Panc1 (cell line): ENCODE results near the gene ST3GAL6. TPM values are rescaled to one million over a fixed set of nuclear protein-coding genes. Genes with fewer than 3 reads are reported as not detected.

Experiments
- ATAC-seq: fragments of 200-7000 bp; cut with Tn5 transposase; 2 replicates; pipeline ENCODE4 v1.9.1; 2020; ENCODE audit warnings: mild to moderate bottlenecking, moderate library complexity
- BruUV-seq: library from RNA; stranded (reverse); fragments of 400-500 nt; replicated peaks from 2 replicates; lab custom pipeline; 2021; lab: Mats Ljungman, UMichigan
- CTCF ChIA-PET: fragments of 300-600 bp; sonication (Branson Sonifier 250); formaldehyde crosslinking; loops from one replicate; lab custom pipeline; 2022; ENCODE audit warnings: antibody characterized with exemption; lab: Charles Lee
- POLR2A ChIA-PET: fragments of 300-600 bp; sonication (Branson Sonifier 250); formaldehyde crosslinking; loops from one replicate; lab custom pipeline; 2022; ENCODE audit warnings: antibody characterized with exemption; lab: Charles Lee
- DNase-seq: peaks from one replicate; pipeline ENCODE4 v3.0.0-alpha.2; 2010; ENCODE audit warnings: low read depth, low spot score
- H3K27ac ChIP-seq: 2 replicates; pipeline ENCODE4 v1.5.1; 2011; ENCODE audit warnings: mild to moderate bottlenecking, low read length, inconsistent platforms
- H3K27me3 ChIP-seq: fragments of 200-500 bp; sonication (Bioruptor generic); 2 replicates; pipeline ENCODE4 v1.6.0; 2014; ENCODE audit warnings: low read length, inconsistent platforms; ENCODE audit not compliant: control insufficient read depth, insufficient read depth
- H3K36me3 ChIP-seq: fragments of 200-500 bp; sonication (Bioruptor generic); 2 replicates; pipeline ENCODE4 v1.5.1; 2014; ENCODE audit warnings: inconsistent platforms, mild to moderate bottlenecking, low read length, moderate library complexity; ENCODE audit not compliant: control insufficient read depth, insufficient read depth
- H3K4me1 ChIP-seq: 2 replicates; pipeline ENCODE4 v1.5.1; 2011; ENCODE audit warnings: inconsistent platforms, mild to moderate bottlenecking, low read length, moderate library complexity; ENCODE audit not compliant: control insufficient read depth, insufficient read depth
- H3K4me3 ChIP-seq, 2 experiments: 2 replicates each; pipeline ENCODE4 v1.5.1; 2011 to 2012; ENCODE audit warnings: low read depth in 2 of 2, low read length in 2 of 2, mild to moderate bottlenecking in 2 of 2, inconsistent platforms in 1 of 2, moderate library complexity in 1 of 2
- H3K9me3 ChIP-seq: fragments of 200-500 bp; sonication (Bioruptor generic); 2 replicates; pipeline ENCODE4 v1.5.1; 2014; ENCODE audit warnings: low read depth, mild to moderate bottlenecking, inconsistent platforms, low read length, moderate library complexity; ENCODE audit not compliant: control insufficient read depth, insufficient read depth
- CTCF ChIP-seq: fragments of 450-650 bp; IDR thresholded peaks from 2 replicates; pipeline ENCODE4 v1.5.1; 2017; ENCODE audit warnings: mild to moderate bottlenecking
- POLR2AphosphoS5 ChIP-seq: IDR thresholded peaks from 2 replicates; pipeline ENCODE4 v1.6.1; 2012; ENCODE audit warnings: mild to moderate bottlenecking, low read depth, low read length, moderate library complexity
- REST ChIP-seq, 2 experiments: IDR thresholded peaks; 2 replicates each; pipeline ENCODE4 v1.6.1; 2011 to 2012; ENCODE audit warnings: low read depth in 2 of 2, control low read depth in 1 of 2, low read length in 1 of 2, mild to moderate bottlenecking in 1 of 2, moderate library complexity in 1 of 2; ENCODE audit not compliant: insufficient read depth in 1 of 2
- SIN3A ChIP-seq: IDR thresholded peaks from 2 replicates; pipeline ENCODE4 v1.6.1; 2012; ENCODE audit warnings: low read depth, mild to moderate bottlenecking, low read length, moderate library complexity, borderline replicate concordance; ENCODE audit not compliant: insufficient read depth
- TCF7L2 ChIP-seq: IDR thresholded peaks from 2 replicates; pipeline ENCODE4 v1.6.1; 2011; ENCODE audit warnings: mild to moderate bottlenecking, low read depth, low read length, inconsistent platforms
- in situ Hi-C: cut with HindIII; loops from 2 replicates; pipeline ENCODE4 v1.10.0; 2016; ENCODE audit warnings: low sequenced_read_pairs, low pct_unique_long_range_greater_than_20kb
- intact Hi-C: fragments of 100-400 bp; cut with micrococcal nuclease; formaldehyde crosslinking; loops from one replicate; pipeline ENCODE4 v1.10.0; 2022; ENCODE audit not compliant: unreplicated experiment
- total RNA-seq: library from RNA; stranded (reverse); gene quantifications from one replicate; pipeline ENCODE4 v1.2.1, GENCODE V29; 2021; ENCODE audit not compliant: unreplicated experiment

ST3GAL6 gene
- total RNA-seq, 1 experiment from 2014 or later = 0.15 TPM

GRCh38 chr3:98730338-98730737 lies 32.8 kb upstream of the ST3GAL6 start:
- Histone ChIP-seq H3K36me3 (no peaks in the 10 kb centered on the region; the same call in 1 of the 2 replicates), H3K4me3 (no peak overlapping the region), H3K9me3 (no peaks in the 10 kb centered on the region), H3K27ac (no peak overlapping the region), H3K4me1 (no peaks in the 10 kb centered on the region; the same call in 1 of the 2 replicates), H3K27me3 (peaks cover 52% of the 10 kb centered on the region)
- POLR2A ChIA-PET = no interaction called here
- intact Hi-C loops = no loop called here
- no peak for TF ChIP-seq SIN3A
- TF ChIP-seq CTCF = no peak
- no peak for TF ChIP-seq REST (IDR thresholded peaks at IDR 0.05; ENCODE audit: insufficient read depth in 1 of 2, low read depth in 2 of 2, low read length in 1 of 2)
- no peak for TF ChIP-seq POLR2AphosphoS5
- no peak for TF ChIP-seq TCF7L2
- in situ Hi-C loops = no loop called here
- no peak for DNase-seq
- BruUV-seq = no TSS peak
- no peak for ATAC-seq
- CTCF ChIA-PET = no interaction called here

GRCh38 chr3:98730886-98731537 lies 32.1 kb upstream of the ST3GAL6 start:
- Histone ChIP-seq H3K4me1 (no peaks in the 10 kb centered on the region; the same call in 1 of the 2 replicates), H3K9me3 (no peaks in the 10 kb centered on the region), H3K4me3 (no peak overlapping the region), H3K36me3 (no peaks in the 10 kb centered on the region; the same call in 1 of the 2 replicates), H3K27me3 (peaks cover 54% of the 10 kb centered on the region), H3K27ac (no peak overlapping the region)
- no TSS peak for BruUV-seq
- DNase-seq (no peak), ATAC-seq (no peak)
- CTCF ChIA-PET = no interaction called here
- in situ Hi-C loops (no loop called here), intact Hi-C loops (no loop called here)
- POLR2A ChIA-PET = no interaction called here
- TF ChIP-seq POLR2AphosphoS5 = no peak
- TF ChIP-seq REST (IDR thresholded peaks at IDR 0.05; ENCODE audit: insufficient read depth in 1 of 2, low read depth in 2 of 2, low read length in 1 of 2) = no peak
